Forelimb muscle (tissue), 1 donor: ENCODE measurements around the gene MFSD6L. TPM values are rescaled to one million over a fixed set of nuclear protein-coding genes. Genes with fewer than 3 reads are reported as not detected.

Source experiments
- DNase-seq: peaks from one replicate; pipeline ENCODE4 v3.0.0-alpha.2; 2013; ENCODE audit warnings: low read depth
- polyA plus RNA-seq: library from polyadenylated mRNA; unstranded; fragments of 120-200 nt; gene quantifications from one replicate; pipeline ENCODE4 v1.2.1, GENCODE V29; 2013; ENCODE audit not compliant: insufficient read length

MFSD6L gene, protein sequence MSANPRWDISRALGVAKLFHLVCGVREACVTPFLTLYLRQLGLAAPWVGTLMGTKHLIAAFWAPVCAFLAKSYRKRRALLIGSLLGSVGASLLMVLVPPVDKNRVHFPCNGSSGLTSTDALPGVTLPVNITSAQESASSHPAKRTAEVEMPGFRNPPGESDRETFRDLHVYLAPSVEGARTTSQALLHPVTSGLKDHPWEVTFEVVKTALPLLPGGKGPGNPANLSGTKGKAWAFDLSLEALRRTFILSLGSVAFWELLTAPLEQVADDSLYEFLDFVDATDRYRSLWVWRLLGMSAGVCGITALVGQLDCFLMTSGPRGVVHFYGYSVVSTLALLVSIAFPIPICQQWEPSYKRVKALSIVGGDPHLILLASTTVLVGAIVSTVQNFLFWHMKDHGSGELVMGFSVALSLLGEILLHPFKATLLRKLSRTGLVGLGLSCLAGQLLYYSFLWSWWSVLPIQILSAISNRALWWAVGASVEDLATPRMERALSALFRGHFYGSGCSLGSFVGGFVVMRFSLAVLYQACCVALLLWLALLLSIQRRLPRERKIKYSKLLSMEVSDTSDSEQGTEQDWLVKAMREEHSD
- polyA plus RNA-seq = 0.30 TPM

GRCh38 chr17:8798846-8799569 is at the start of gene MFSD6L:
Gene MFSD6L, minus strand, starts transcription at chr17:8799365. Its CDS starts 245 bp downstream, at chr17:8799120.
- no peak for DNase-seq

DNA sequence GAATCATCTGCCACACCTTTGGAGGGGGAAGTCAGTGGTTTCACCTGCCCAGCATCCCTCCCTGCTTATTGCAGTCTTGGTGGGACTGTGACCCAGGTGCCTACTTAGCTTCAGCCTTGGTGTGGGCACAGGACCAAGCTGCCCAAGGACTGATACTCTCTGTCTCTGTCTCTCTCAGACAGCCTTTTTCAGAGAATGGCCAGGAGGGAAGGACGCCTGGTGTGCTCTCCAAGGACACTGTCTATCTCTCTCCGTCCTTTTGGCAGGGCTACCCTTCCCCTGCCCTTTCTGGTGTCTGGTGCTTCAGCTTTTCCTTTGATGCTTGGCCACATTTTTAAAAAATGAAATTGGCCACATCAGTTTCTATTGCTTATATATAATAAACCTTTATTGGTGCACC is 48.7 kb upstream of the MFSD6L start:
- no peak for DNase-seq

GRCh38 chr17:8846768-8847211 is 47.6 kb upstream of the MFSD6L start:
- DNase-seq = no peak

DNA sequence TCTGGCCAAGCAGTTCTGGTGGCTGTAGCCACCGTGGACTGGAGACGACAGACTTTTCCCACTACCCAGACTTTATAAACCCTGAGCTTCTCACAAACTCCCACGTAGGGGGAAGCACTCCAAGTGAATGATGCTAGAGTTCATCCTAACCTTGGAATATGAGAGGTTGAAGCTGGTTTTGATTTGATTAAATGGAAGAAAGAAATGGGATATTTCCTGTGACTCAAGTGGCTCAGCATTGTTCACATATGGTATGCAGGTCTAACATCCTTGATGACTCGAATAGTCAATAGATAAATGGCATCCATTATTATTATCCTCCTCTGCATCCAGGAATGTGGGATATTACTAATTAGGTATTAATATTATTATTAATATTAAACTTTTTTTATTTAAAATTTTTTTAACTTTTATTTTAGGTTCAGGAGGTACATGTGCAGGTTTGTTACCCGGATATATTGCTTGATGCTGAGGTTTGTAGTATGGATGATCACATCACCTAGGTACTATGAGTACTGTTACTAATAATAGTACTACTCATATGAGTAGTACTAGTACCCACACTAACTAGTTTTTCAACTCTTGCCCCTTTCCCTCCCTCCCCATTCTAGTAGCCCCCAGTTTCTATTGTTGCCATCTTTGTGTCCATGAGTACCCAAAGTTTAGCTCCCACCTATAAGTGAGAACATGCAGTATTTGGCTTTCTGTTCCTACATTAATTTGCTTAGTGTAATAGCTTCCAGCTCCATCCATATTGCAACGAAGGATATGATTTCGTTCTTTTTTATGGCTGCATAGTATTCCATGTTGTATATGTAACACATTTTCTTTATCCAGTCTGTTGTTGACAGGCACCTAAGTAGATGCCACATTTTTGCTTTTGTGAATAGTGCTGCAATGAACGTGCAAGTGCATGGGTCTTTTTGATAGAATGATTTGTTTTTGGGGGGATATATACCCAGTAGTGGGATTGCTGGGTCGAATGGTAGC is 45.4 kb upstream of the MFSD6L start:
- DNase-seq = no peak

DNA sequence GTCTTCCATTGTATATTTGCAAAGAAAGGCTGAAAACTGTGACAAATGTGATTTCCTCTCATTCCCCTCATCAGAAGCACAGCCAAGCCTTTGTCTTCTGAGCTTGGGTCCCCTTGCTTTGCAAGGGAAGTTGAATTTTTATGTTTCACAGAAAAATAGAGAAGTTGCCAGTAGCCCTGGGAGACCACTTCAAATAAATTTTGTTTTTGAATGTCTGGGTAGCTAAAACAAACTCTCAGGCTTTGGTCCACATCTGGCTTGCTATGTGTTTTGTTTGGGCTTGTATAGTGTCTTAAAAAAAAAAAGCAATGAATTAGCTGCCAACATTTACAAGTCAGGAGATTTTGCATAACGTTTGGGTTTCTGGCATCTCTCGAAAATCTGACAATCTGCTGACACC is 44.2 kb upstream of the MFSD6L start:
- DNase-seq = no peak

DNA sequence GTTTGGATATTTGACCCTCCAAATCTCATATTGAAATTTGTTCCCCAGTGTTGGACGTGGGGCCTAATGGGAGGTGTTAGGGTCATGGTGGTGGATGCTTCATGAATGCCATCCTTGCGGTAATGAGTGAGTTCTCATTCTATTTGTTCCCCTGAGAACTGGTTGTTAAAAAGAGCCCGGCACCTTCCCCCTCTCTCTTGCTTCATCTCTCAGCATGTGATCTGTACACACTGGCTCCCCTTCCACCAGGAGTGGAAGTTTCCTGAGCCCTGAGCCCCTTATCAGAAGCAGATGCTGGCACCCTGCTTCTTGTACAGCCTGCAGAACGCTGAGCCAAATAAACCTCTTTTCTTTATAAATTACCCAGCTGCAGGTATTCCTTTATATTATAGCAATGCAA is 42.7 kb upstream of the MFSD6L start:
- no peak for DNase-seq

- no peak for DNase-seq
These were observed 40.3 kb upstream of the MFSD6L start for GRCh38 chr17:8839410-8839935.

DNA sequence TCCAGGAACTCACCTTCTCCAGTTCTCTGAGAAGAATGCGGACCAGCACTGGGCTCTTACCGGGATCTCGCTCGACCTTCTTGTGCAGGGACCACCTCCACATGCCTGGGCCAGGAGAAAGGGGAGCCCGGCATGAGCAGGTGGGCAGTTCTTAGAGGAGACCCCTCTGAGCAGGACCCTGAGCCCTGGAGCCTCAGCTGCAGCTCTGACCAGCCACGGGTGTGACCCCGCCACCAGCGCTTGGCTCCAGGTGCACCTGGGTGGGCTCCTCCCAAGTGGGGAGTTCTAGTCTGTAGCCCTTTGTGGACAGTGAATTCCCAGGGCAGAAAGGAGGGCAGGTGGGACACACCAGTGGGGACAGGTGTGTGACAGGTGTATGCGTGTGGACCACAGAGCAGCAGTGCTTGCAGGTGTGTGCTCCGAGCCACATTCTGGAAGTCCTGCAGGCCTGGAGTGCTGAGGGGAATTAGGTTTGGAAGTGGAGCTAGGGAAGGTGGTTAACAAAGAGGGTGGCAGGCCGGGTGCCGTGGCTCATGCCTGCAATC is 39.5 kb upstream of the MFSD6L start:
- DNase-seq = no peak

- no peak for DNase-seq
These were observed 38.5 kb upstream of the MFSD6L start for GRCh38 chr17:8837563-8838075.

GRCh38 chr17:8836821-8837562 is 37.8 kb upstream of the MFSD6L start:
- DNase-seq = no peak

DNA sequence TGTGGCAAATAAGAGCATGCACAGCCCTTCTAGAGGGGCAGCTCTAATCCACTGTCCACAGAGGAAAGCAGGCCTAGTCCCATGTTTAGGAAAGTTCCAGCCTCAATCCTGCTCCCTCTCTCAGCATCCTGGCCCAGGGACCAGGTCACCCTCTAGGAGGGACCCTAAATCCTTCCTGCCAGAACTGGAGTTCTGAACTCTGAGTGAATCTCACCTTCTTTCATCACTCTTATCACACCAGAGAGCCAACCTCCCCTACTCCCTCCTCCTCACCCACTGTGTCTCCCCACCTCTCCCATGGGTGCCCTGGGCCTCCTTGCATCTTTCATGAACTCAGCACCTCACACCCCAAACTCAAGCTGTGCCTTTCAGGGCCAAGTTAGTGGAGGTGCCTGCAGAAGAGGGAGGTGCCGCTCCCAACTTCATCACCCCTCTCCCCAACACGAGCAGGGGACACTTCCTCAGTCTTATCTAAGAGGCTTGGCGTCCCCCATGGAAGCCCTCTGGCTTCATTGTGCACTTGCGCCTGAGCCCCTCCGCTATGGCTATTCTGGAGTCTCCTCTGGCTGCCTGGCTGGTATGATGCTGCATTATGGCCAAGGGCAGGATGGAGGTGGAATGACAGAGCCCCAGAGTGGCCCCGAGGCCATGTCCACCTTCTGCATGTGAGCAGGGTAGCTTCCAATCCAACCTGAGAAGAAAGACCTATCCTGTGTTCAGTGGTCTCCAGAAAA is 36.6 kb upstream of the MFSD6L start:
- no peak for DNase-seq

- no peak for DNase-seq
These were observed 35.9 kb upstream of the MFSD6L start for GRCh38 chr17:8835106-8835505.

DNA sequence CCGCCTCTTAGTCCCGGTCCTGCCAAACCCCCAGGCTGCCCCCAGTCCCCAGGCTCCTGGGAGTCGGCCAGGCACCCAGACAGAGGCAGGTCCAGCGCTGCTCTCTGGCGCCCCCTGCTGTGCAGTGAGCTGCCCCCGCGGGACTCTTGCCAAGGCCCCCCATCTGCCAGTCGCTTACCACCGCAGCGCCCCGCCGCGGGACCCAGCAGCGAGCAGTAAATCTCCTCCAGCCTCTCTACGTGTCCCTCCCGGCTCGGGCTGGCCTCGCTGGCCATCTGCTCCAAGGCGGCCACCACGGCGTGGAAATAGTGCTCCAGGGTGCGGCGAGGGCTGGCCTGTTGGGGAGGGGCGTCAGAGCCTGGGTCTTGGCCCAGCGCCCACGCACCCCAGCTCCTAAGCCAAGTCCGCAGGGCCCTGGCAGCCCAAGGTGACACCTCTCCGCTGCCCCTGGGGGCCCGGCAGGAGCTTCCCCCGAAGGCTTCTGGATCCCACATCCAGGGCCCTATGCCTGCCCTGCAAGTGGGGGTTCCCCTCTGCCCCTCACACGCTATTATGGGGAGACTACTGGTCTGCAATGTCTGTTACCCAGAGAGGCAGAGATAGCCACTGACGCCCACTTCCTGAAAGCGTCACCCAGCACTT is 33.7 kb upstream of the MFSD6L start:
- no peak for DNase-seq

- no peak for DNase-seq
These were observed 32.2 kb upstream of the MFSD6L start for GRCh38 chr17:8831234-8831849.

GRCh38 chr17:8830141-8830540 is 31.0 kb upstream of the MFSD6L start:
- no peak for DNase-seq

DNA sequence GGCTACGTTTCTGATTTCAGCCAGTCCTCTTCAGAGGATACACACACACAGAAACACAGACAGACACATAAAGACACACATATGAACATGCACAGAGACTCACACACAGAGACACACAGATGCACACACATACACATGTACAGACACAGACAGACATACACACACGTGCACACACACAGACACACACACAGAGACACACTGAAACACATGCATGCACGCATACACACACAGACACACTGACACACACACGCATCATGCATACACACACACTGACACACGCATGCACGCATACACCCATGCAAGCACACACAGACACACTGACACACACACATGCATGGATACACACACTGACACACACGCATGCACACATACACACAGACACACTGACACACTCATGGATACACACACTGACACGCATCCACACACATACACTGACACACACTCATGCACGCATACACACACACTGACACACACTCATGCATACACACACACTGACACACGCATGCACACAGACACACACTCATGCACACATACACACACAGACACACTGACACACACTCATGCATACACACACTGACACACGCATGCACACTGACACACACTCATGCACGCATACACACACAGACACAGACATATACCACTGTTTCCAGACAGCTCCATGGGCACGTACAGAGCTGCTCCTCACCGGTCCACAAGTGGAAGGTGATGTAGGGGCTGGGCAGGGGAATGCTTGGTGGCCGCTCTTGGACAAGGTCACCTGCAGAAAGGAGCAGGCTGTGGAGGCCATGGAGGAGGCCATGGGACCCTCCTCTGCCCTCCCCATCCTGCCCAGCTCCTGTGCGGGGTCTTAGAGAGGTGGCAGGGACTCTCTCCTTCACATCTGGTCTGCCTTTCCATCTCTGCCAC is 30.1 kb upstream of the MFSD6L start:
- no peak for DNase-seq

DNA sequence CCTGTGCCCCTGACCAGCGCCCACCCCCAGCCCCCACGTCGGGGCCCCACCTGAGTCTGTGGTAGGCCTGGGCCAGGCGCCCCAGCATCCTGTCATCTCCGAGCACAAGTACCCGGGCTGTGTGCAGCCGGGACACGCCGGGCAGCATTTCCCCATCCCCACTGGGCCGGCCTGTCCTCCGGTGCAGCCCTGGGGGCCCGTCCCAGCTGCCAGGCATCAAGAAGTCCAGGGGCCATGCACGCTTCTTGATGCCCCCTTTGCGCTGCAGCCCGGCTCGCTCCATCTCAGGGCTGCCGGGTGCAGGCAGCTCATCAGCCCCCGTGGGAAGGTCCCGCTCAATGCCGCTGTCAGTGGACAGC is 29.3 kb upstream of the MFSD6L start:
- no peak for DNase-seq
